ENCODE results near the gene FSTL4.

Gene FSTL4

DNA sequence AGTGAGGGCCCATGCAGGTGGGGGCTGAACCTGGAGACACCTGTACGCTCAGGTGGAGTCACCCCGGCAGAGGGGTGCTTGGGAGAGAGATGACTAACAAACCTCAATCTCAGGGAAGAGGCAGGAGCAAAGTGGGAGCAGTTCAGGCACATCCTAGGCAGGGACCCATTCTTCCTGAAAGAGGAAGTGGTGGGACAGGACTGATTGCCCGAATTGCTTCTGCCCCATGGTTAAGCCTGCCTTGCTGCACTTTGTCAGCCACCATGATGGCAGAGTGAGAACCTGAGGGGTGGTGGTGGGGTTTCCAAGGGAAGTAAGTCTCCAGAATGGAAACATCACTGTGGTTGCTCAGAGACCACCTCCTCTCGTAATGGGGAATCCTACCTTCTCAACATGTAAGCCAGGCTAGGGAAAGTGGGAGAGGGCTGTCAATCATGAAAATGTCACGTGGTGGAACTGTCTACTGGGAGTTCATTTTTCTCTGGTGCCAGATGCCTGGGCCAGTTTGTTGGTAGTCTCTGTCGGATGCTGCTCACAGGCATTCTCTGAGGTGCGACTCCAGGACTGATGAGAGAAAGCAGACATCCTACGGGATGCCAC is 410.2 kb downstream of the FSTL4 start:
- DNase-seq: no peak

DNA sequence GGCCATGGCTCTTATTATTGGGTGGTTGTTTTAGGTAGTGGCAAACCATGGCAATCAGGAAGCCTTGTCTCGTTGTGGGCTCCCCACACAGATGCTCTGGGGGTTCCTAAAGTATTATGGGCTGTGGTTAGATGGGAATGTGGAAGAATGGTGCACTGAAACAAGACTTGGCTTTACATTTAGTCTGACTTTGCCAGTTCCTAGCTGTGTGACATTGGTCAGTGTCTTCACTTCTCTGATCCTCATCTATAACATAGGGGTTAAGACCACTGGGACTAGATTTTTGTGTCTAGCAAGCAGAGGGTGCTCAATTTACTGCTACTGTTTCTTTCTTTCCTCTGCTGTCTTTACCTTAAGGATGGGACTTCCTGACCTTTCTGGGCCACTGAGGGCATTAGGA is 411.0 kb downstream of the FSTL4 start:
- no peak for DNase-seq

DNA sequence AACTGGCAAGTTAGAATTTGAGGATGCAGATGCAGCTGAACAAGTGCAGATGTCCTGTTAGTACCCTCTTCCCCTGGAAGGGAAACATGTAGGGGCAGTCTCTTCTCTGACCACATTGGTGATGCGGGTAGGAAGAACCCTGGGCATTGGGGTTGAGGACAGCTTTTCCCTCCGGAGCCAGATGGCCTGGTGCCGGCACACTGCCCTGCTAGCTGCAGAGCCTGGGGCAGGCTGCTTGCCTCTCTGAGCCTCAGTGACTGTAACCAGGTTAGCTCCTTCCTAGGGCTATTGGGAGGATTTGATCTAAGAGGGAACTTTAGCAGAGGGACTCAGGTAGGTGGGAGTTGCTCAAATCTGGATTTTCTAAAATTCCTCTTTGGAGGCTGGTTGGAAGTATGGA is 412.1 kb downstream of the FSTL4 start:
- DNase-seq: no peak

DNA sequence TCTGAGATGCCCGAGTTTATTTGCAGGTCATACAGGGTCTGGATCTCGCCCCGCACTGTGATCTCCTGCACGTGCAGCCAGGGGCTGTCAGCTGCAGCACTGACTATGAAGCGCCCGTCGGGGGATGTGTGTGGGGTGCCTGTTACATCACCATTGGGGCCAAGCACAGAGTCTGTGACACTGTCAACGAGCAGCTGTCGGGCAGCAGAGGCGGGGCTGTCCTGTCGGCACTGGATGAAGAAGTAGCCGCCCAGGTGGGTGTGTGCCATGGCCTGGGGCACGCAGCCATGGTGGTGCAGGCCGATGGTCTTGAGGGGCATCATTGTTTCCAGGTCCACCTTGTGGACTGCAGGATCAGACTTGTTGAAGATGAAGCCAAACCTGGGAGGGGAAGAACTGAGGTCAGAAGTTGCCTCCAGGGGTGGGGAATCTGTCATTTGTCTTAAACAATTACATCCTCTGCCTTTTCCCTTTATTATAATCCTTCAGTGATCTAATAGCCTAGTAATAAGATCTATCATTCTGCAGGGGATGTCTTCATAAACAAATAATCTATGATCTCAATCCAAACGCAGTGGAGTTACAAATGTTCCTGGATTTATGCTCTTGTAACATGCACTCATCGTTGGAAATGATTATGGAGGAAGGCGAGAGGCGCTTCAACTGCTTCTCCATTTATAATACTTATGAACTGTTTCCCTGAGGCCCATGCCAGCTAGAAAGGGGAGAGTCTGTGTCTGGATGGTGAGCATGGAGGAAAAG is 412.7 kb downstream of the FSTL4 start:
- DNase-seq: no peak

DNA sequence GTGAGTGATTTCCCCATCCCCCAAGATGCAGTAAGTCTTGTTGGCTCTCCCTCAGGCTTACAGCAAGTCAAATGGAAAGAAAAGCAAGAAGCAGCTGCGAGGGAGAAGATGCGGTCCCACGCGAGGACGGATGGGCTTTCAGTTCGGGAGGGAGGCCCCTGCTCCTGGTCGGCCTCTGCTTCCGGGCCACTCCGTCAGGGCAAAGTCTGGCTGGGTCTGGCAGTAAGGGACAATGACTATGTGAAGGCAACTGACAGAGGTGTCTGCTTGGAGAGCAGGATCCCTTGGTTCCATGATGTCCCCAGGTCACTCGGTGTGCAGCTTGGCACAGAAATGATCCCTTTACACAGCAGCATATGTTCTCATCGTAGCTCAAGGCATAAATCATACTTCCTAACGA is 413.8 kb downstream of the FSTL4 start:
- no peak for DNase-seq

DNA sequence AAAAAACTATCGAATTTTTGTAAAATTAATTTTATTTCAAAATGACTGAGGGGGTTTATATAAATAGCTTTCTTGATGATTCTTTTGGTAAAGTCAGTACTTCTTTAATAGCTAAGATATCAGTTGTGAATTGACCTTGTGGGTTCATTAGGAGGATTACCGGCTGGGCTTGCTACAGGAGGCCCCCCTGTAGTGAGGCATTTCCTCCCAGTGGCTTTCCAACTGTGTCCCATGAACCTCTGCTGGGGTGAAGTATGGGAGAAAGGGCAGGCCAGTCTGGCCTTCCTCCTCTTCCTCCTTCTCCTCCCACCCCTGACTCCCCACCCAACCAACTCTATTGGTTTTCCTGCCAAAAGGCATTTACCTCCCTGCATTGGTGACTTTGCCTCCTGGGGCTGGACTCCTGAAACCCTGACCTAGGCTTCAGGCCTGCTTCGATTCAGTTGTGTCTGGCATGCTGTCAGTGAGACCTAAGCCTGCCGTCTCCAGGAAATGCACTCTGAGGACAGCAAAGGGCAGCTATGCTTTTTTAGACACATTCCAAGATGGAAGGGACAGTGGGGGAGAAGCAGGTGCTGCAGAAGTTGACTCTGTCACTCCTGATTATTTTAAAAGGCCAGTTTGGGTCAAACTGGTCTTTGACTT is 415.8 kb downstream of the FSTL4 start:
- no peak for DNase-seq

DNA sequence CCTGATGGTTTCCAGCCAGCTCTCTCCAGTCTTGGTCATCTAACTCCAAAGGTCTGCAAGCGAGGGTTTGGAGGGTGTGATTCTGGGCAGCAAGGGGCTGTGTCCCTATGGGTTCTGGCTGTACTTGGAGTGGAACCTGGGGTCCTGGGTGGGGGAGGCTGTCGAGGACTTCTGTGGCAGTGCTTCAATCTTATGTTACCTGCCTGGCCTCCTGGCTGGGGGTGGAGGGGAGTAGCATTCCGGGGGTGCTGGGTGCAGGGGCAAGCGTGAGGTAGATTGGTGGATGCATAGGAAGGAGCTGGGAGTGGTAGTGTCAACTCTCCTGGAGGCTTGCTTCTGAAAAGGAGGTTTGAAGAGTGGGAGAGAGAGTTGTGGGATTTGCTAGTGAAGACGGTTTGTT is 417.1 kb downstream of the FSTL4 start:
- DNase-seq: no peak

DNA sequence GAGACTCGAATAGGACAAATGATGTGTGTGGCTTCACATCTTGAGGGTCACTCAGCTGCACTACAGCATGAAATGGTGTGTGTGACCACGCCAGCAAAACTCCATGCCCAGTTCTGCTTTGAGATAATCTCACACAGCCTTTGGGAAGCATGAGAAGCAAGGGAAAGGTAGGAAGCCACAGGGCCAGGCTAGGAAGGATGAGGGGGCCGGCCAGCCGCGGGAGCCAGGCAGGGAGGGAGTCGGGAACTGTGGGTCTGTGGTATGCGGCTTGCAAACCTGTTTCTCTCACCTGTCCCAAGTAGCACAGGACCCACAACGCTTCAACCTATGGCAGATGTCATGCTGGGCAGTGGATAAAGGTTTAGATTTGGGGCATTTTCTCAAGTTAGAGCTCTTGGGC is 418.5 kb downstream of the FSTL4 start:
- no peak for DNase-seq

DNA sequence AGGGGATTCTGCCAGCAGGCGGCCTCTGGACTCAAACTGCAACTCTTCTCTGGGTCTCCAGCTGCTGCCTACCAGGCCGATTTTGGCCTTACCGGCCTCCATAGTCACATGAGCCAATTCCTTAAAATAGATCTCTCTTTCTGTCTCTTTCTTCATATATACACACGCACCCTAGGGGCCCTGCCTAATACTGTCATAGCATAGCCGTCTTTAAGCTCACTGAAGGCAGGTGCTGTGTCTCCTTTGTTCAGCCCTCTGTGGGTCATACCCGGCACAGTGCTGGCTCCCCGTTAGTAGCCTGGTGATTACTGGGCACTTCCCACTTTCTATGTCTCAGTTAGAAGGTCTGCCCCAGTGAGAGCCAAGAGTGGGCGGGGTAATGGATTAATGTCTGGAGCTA is 419.6 kb downstream of the FSTL4 start:
- DNase-seq: no peak

DNA sequence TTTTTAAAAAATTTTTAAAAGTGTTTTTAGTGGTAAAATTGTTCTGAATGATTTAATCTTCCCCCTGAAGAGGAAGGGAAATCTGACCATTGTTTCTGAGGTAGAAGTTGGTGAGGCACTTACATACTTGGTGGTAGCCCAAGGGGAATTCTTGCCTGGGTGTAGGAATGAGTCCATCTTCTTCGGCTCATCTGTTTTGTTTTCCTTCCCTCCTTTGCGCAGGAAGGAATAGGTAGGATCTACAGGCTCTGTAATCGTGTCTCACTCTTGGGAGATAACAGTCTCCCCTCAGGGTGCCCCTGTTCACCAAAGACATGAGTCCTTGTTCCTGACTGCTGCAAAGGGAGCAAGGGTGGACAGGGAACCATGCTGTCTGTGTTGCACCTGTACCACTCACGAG is 422.5 kb downstream of the FSTL4 start:
- DNase-seq: no peak

DNA sequence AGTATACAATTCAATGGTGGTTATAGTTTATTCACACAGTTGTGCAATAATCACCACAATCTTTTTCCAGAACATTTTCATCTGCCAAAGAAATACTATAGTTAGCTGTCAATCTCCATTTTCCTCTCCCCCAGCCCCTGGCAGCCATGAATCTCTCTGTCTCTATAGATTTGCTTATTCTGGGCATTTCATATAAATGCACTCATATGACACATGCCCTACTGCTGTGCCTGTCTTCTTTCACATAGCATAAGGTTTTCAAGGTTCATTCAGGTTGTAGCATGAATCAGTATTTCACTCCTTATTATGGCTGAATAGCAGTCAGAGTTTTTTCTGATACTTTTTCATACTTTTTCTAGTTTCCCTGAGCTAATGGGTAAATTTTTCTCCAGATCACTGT is 432.9 kb downstream of the FSTL4 start:
- no peak for DNase-seq

DNA sequence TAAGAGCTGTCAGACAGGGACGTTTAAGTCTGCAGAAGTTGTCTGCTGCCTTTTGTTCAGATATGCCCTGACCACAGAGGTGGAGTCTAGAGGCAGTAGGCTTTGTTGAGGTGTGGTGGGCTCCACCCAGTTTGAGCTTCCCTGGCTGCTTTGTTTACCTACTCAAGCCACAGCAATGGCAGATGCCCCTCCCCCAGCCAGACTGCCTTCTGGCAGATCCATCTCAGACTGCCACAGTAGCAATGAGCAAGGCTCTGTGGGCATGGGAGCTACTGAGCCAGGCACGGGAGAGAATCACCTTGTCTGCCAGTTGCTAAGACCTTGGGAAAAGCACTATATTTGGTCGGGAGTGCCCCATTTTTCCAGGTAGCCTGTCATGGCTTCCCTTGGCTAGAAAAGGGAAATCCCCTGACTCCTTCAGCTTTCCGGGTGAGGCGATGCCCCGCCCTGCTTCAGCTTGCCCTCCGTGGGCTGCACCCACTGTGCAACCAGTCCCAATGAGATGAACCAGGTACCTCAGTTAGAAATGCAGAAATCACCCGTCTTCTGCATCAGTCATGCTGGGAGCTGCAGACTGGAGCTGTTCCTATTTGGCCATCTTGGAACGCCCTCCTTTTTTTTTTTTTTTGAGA is 441.5 kb downstream of the FSTL4 start:
- peak; percentile 67 for DNase-seq

DNA sequence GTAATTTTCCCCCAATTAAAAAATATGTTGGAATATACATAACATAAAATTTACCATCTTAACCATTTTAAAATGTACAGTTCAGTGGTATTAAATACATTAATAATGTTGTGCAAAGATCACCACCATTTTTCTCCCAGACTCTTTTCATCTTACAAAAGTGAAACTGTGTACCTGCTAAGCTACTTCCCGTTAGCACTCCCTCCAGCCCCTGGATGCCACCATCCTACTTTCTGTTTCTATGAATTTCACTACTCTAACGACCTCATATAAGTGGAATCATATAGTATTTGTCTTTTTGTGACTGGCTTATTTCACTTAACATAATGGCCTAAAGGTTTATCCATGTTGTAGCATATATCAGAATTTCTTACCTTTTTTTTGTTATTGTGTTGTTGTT is 447.6 kb downstream of the FSTL4 start:
- no peak for DNase-seq

DNA sequence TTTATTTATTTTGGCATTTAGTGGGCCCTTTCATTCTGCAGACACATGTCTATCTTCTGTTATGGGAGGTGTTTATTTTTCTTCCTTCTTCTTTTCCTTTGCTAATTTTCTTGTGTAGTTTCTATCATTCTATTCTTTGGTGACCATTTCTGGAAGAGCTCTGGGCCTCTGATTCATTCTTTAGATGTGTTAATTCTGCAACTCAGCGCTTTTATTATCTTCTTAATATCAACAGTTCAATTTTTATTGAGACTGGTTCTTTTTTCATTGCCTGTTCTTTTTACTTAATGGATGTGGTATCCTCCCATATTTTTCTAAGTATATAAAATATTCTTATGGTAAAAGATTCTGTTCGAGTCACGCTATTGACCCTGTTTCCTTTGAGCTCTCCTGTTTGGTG is 448.5 kb downstream of the FSTL4 start:
- DNase-seq: no peak

DNA sequence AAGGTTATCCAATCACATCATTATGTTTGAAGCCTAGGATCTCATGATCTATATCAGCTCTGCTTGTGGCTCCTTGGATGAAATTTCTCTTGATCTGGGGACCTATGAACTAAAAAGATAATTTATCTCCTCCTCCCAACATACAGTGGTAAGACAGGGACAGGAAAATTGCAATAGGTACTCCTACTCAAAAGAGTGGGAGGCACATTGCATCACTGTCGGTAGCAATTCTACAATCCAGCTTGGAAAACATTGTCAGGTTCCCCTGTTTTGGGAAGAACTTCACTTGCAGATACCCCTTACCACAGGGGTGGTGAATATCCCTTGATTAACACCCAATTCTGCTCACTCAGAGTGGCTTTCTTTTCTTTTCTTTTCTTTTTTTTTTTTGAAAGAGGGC is 452.8 kb downstream of the FSTL4 start:
- no peak for DNase-seq

DNA sequence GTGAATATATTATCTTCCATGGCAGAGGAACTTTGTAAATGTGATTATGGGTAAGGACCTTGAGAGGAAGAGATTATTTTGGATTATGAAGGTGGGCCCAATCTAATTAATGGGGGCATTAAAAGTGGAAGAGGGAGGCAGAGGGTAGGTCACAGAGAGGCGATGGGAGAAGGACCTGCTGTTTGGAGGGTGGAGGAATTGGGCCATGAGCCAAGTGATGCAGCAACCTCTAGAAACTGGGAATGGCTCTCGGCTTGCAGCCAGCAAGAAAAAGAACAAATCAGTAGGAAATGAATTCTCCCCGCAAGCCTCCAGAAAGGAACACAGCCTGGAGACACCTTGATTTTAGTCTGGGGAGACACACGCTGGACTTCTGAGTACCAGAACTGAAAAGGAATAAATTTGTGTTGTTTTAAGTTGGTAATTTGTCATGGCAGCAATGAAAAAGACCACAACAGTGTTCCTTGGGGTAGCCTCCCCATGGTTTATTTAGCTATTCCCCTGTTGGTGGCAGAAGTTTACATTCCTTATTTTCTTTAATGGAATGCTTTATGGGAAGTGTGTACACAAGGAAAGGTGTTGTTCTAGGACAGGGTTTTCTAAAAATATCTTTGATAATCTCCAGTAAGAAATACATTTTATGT is 456.9 kb downstream of the FSTL4 start:
- no peak for DNase-seq

DNA sequence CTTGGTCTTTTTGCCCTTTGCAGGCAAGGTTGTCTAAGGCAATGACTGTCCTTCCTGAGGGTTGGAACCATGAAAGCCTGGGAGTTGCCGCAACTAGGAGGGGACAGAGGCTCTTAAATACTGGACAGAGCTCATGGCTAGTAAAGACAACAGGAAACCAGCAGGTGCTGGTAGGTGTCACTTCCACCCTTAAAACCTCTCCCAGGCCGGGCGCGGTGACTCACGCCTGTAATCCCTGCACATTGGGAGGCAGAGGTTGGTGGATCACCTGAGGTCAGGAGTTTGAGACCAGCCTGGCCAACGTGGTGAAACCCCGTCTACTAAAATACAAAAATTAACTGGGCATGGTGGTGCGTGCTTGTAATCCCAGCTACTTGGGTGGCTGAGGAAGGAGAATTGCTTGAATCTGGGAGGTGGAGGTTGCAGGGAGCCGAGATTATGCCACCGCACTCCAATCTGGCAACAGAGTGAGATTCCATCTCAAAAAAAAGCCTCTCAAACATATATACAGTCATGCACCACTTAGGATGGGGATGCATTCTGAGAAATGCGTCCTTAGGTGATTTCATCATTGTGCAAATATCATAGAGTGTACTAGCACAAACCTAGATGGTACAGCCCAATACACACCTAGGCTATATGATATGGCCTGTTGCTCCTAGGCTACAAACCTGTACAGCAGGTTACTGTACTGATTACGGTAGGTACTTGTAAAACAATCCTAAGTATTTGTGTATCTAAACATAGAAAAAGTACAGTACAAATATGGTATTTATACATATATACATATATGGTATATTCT is 457.9 kb downstream of the FSTL4 start:
- DNase-seq: no peak

DNA sequence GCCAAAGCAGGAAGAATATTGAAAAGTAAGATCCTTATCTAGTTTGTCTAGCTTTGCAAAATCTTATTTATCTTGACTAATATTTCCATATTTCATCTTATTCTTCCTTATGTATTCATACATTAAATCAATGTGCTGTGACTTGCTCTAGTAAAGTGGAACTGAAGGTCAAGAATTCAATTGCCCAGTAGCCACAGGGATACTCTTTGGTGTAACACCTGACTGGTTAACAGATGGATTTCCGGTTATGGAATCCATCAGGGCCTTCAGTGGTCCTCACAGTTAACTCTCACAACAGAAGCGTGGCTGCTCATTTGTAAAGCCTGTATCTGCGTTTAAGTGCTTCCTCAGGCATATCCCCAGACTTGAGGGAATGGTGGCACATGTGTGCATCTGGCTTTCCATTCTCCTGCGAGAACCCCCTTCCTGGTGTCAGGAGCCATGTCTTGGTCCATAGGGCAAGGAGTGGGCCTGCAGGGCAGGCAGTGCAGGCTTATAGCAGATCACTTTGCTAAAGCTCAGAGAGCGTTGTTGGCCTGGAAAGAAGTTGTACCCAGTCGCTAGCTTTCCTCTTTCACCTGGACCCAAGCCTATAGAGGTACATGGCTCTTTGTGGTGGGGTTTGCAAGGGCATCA is 461.3 kb downstream of the FSTL4 start:
- DNase-seq: no peak

DNA sequence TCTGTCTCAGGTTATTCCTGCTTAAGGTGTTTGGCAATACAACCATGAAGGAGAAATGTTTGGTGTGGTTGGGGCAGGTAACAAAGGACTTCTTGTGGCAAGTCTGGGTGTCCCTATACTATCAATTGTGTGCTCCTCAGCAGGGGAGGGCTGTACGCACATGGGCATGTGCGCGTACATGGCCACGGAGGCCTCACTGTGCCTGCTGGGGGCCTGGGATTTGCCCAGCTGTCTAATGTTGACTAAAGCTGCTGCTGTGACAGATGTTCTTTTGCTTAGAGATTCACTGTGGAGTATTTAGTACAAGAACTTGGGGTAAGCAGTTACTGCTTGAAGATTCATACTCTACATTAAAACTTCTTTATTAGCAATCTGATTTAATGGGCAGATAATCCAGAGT is 463.0 kb downstream of the FSTL4 start:
- DNase-seq: no peak

DNA sequence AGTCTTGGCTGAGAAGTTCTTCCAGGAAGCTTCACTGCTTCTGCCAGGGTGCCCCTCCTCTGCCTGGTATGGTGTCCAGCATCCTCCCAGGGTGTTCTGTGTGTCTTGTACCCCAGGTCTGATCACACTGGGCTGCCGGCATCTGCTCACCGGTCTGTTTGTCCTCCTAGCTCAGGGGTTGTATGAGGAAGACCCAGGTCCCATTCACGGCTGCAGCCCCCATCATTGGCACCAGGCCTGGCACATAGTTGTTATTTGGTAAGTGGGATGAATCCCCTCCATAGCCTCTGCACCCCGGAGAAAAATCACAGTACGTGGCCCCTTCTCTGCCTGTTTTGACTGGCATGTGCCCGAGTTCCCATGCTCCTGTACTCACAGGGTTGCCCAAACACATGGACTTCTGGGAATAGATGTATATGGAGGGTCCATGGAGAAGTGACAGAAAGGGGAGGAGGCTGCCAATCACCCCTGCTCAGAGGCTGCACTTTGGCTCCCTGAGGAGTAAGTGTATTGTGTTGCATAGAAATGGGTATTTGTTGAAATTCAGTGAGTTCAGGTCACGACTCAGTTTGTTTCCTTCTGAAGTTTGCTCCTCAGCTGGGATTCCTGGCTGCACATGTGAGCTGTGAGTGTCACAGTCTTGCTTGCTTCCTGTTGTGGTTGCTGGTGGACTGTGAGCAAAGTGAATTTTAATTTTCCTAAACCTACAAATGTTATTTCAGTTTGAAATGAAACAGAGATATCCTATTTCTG is 464.4 kb downstream of the FSTL4 start:
- no peak for DNase-seq

DNA sequence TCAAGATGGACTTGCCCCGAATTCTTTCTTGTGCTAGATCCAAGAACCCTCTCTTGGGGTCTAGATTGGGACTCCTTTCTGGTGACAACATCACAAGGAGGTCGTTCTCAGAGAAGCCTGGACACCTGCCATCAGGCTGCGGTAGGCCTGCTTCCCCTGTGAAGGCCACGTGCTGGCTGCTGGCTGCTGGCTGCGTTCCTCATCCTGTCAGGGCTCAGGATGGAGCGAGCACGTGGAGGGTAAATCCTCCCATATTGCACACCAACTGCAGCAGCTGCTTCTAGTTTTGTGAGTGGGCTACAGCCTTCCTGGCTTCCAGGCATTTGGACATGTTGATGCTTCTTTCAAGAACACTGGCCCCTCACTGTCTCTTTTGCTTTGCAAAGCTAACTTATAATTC is 464.9 kb downstream of the FSTL4 start:
- DNase-seq: no peak

Data from CD4-positive, alpha-beta T cell treated with Interleukin-12 subunit alpha and Interleukin-12 subunit beta, for 1 hour (primary cell).